Brain microvascular endothelial cell (primary cell): Measurements from ENCODE around the gene TRIM23.

ENCODE experiments used
- DNase-seq: peaks from one replicate; pipeline ENCODE4 v3.0.0-alpha.2; 2020
- H3K27ac ChIP-seq: fragments of 250-450 bp; sonication (Bioruptor Pico); 2 replicates; pipeline ENCODE4 v1.5.1; 2020; ENCODE audit warnings: mild to moderate bottlenecking, moderate library complexity
- H3K27me3 ChIP-seq: fragments of 250-450 bp; sonication (Bioruptor Pico); replicated peaks from 2 replicates; pipeline ENCODE4 v1.5.1; 2020; ENCODE audit warnings: mild to moderate bottlenecking
- H3K36me3 ChIP-seq: fragments of 250-450 bp; sonication (Bioruptor Pico); replicated peaks from 2 replicates; pipeline ENCODE4 v1.5.1; 2020; ENCODE audit warnings: mild to moderate bottlenecking
- H3K4me3 ChIP-seq: 2 replicates; pipeline ENCODE4 v1.5.1; 2011; ENCODE audit warnings: low read depth, mild to moderate bottlenecking, control low read depth, low read length, moderate library complexity
- in situ Hi-C: cut with HindIII; loops from 2 replicates; pipeline ENCODE4 v1.10.0; 2017; ENCODE audit warnings: low sequenced_read_pairs, low pct_ligation_motif_present
- TF ChIP-seq, protein P1 (sequence below): IDR thresholded peaks from 2 replicates; pipeline ENCODE4 v1.5.1; 2011; ENCODE audit warnings: low read depth, mild to moderate bottlenecking, moderate library complexity, low read length, control low read depth, inconsistent platforms; ENCODE audit errors: missing control alignments

Gene TRIM23

GRCh38 chr5:65562731-65563701 is 61.1 kb downstream of the TRIM23 start, which contains the start of the genes CENPK and PPWD1:
TSS of gene CENPK (minus strand) at chr5:65563168. CDS start at chr5:65554907, 8,261 bp downstream.
TSS of gene PPWD1 (plus strand) at chr5:65563296. CDS start at chr5:65563311, 15 bp downstream.
- Histone ChIP-seq H3K27ac (peak within 1 kb of the TSS; percentile 80), H3K36me3 (no peaks in the 10 kb centered on the region), H3K27me3 (no peaks in the 10 kb centered on the region), H3K4me3 (peak within 1 kb of the TSS; percentile 94)
- DNase-seq, result peak; percentile 98
- in situ Hi-C loops, result no loop called here
- TF ChIP-seq, protein P1, sequence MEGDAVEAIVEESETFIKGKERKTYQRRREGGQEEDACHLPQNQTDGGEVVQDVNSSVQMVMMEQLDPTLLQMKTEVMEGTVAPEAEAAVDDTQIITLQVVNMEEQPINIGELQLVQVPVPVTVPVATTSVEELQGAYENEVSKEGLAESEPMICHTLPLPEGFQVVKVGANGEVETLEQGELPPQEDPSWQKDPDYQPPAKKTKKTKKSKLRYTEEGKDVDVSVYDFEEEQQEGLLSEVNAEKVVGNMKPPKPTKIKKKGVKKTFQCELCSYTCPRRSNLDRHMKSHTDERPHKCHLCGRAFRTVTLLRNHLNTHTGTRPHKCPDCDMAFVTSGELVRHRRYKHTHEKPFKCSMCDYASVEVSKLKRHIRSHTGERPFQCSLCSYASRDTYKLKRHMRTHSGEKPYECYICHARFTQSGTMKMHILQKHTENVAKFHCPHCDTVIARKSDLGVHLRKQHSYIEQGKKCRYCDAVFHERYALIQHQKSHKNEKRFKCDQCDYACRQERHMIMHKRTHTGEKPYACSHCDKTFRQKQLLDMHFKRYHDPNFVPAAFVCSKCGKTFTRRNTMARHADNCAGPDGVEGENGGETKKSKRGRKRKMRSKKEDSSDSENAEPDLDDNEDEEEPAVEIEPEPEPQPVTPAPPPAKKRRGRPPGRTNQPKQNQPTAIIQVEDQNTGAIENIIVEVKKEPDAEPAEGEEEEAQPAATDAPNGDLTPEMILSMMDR, result no peak

DNA sequence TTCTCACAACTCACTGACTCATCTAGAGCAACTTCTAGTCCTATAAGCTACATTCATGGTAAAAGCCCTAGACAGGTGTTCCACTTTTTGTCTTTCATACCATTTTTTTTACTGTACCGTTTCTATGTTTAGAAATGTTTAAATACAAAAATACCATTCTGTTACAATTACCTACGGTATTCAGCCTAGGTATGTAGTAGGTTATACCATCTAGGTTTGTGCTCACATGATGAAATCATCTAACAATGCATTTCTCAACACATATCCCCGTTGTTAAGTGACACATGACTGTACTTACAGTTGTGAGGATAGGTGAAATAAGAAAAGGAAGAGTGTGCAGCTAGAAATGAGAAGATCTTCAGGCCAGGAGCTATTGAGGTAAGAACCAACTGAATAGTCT is 67.4 kb downstream of the TRIM23 start:
- Histone ChIP-seq H3K4me3 (no peak overlapping the region), H3K27ac (no peak overlapping the region), H3K36me3 (no peaks in the 10 kb centered on the region), H3K27me3 (no peaks in the 10 kb centered on the region)
- in situ Hi-C loops, result no loop called here
- DNase-seq, result no peak
- TF ChIP-seq, protein P1, result no peak

- in situ Hi-C loops, result no loop called here
- TF ChIP-seq, protein P1, result no peak
These were observed 68.0 kb downstream of the TRIM23 start for GRCh38 chr5:65556181-65556580.

DNA sequence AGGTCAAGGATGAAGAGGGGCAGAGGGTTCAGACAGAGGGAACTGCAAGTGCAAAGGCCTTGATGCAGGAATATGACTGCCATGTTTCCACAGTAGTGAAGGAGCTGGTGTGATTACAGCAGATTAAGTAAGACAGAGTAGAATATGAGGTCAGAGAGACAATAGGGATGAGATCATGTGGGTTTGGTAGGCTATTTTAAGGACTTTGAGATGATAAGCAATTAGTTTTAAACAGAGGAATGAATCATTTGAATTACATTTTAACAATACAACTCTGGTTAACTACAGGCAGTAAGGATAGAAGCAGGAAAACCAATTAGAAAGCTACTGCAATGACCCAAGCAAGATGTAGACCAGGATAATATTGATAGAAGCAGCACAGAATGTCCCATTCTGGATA is 68.8 kb downstream of the TRIM23 start:
- Histone ChIP-seq H3K27ac (no peak overlapping the region), H3K4me3 (no peak overlapping the region), H3K27me3 (no peaks in the 10 kb centered on the region), H3K36me3 (no peaks in the 10 kb centered on the region)
- in situ Hi-C loops, result no loop called here
- no peak for DNase-seq
- TF ChIP-seq, protein P1, result no peak

More at GRCh38 chr5:65556181-65556580, 68.0 kb downstream of the TRIM23 start:
- no peak for DNase-seq
- no peak overlapping the region for H3K27ac ChIP-seq
- no peak overlapping the region for H3K4me3 ChIP-seq
- H3K27me3 ChIP-seq, result no peaks in the 10 kb centered on the region
- H3K36me3 ChIP-seq, result no peaks in the 10 kb centered on the region

DNA sequence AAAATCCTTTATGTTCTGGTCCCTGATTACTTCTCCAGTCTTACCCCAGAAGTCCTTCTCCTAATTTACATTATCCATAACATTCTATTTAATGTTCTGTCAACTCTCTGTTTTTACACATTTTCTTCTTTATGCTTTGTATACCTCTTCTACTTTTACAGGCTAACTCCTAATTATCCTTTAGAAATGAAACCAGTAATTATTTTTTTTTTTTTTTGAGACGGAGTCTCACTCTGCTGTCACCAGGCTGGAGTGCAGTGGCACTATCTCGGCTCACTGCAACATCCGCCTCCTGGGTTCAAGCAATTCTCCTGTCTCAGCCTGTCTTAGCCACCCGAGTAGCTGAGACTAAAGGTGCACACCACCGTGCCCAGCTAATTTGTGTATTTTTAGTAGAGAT is 70.2 kb downstream of the TRIM23 start:
- in situ Hi-C loops, result no loop called here
- Histone ChIP-seq H3K27me3 (no peaks in the 10 kb centered on the region), H3K27ac (no peak overlapping the region), H3K36me3 (no peaks in the 10 kb centered on the region), H3K4me3 (no peak overlapping the region)
- no peak for DNase-seq
- TF ChIP-seq, protein P1, result no peak
